Fibroblast of lung (primary cell): ENCODE results near the gene TUBGCP2. TPM values are rescaled to one million over a fixed set of nuclear protein-coding genes. Genes with fewer than 3 reads are reported as not detected.
A peak's percentile ranks its signal among the peaks of the same experiment; 100 is the strongest.
"Not testable (repeated sequence)": the region's sequence is repeated elsewhere in the genome, so short reads cannot be mapped to it uniquely, and the experiment has no call there.

Source experiments
- DNase-seq, 2 donors: peaks; one replicate each; pipeline versions ENCODE4 v3.0.0 to v3.0.0-alpha.2; 2010; ENCODE audit warnings: low read depth in 2 of 2
- H2AFZ ChIP-seq: 2 replicates; pipeline ENCODE4 v1.5.1; 2012; ENCODE audit warnings: low read length, control low read depth, inconsistent platforms
- H3K27ac ChIP-seq: 2 replicates; pipeline ENCODE4 v1.5.1; 2011; ENCODE audit warnings: low read length, control low read depth; ENCODE audit not compliant: insufficient read depth
- H3K27me3 ChIP-seq: 2 replicates; pipeline ENCODE4 v1.5.1; 2011; ENCODE audit warnings: mild to moderate bottlenecking, low read length; ENCODE audit not compliant: control insufficient read depth, insufficient read depth
- H3K36me3 ChIP-seq: 2 replicates; pipeline ENCODE4 v1.5.1; 2011; ENCODE audit warnings: low read length; ENCODE audit not compliant: control insufficient read depth, insufficient read depth
- H3K4me1 ChIP-seq: 2 replicates; pipeline ENCODE4 v1.5.1; 2011; ENCODE audit warnings: low read length; ENCODE audit not compliant: control insufficient read depth, insufficient read depth; ENCODE audit errors: extremely low read depth
- H3K4me2 ChIP-seq: 2 replicates; pipeline ENCODE4 v1.5.1; 2011; ENCODE audit warnings: low read length, control low read depth; ENCODE audit not compliant: insufficient read depth; ENCODE audit errors: extremely low read depth
- H3K4me3 ChIP-seq, 4 experiments: fragments of 200-600 bp in 1 of 4; sonication (generic) in 1 of 4; replicated peaks in 1 of 4; 2 replicates each; pipeline ENCODE4 v1.5.1; 2011 to 2016; ENCODE audit warnings: low read length in 4 of 4, low read depth in 3 of 4, mild to moderate bottlenecking in 3 of 4, control low read depth in 2 of 4, inconsistent platforms in 1 of 4, mixed read lengths in 1 of 4; ENCODE audit not compliant: insufficient read depth in 1 of 4; ENCODE audit errors: control extremely low read depth in 1 of 4
- H3K79me2 ChIP-seq: 2 replicates; pipeline ENCODE4 v1.5.1; 2012; ENCODE audit warnings: mild to moderate bottlenecking, low read length, inconsistent platforms; ENCODE audit not compliant: control insufficient read depth, insufficient read depth
- H3K9ac ChIP-seq: 2 replicates; pipeline ENCODE4 v1.5.1; 2011; ENCODE audit warnings: mild to moderate bottlenecking, low read length, control low read depth; ENCODE audit not compliant: insufficient read depth
- H3K9me3 ChIP-seq: 2 replicates; pipeline ENCODE4 v1.5.1; 2012; ENCODE audit warnings: low read depth, low read length; ENCODE audit not compliant: control insufficient read depth, insufficient read depth
- H4K20me1 ChIP-seq: 2 replicates; pipeline ENCODE4 v1.5.1; 2011; ENCODE audit warnings: low read length; ENCODE audit not compliant: control insufficient read depth, insufficient read depth; ENCODE audit errors: extremely low read depth
- EZH2 ChIP-seq: IDR thresholded peaks from 2 replicates; pipeline ENCODE4 v1.5.1; 2012; ENCODE audit warnings: low read length, control low read depth, mild to moderate bottlenecking; ENCODE audit errors: missing control alignments
- polyA plus RNA-seq, 2 donors: library from polyadenylated mRNA; depleted of rRNA in 1 of 2; stranded (reverse) in 1 of 2; unstranded in 1 of 2; fragments of >200 nt; gene quantifications; 2 replicates each; pipeline ENCODE4 v1.2.1, GENCODE V29; 2011 to 2012; ENCODE audit warnings: missing spikeins in 1 of 2
- total RNA-seq: library from RNA; depleted of rRNA; stranded (reverse); fragments of >200 nt; gene quantifications from 2 replicates; pipeline ENCODE4 v1.2.1, GENCODE V29; 2014
- TF ChIP-seq, protein P1 (sequence below), 2 donors: IDR thresholded peaks in 1 of 2; conservative IDR thresholded peaks in 1 of 2; 1 replicate in 1 of 2; 2 replicates in 1 of 2; pipeline ENCODE4 v1.5.1; 2011 to 2012; ENCODE audit warnings: low read length in 2 of 2, control low read depth in 1 of 2, inconsistent platforms in 1 of 2, low read depth in 1 of 2, mild to moderate bottlenecking in 1 of 2

TUBGCP2 gene
- total and polyA plus RNA-seq, 2 donors (not counting 1 experiment from before 2014, with no cell fraction given): 31.0 to 60.8 TPM

DNA sequence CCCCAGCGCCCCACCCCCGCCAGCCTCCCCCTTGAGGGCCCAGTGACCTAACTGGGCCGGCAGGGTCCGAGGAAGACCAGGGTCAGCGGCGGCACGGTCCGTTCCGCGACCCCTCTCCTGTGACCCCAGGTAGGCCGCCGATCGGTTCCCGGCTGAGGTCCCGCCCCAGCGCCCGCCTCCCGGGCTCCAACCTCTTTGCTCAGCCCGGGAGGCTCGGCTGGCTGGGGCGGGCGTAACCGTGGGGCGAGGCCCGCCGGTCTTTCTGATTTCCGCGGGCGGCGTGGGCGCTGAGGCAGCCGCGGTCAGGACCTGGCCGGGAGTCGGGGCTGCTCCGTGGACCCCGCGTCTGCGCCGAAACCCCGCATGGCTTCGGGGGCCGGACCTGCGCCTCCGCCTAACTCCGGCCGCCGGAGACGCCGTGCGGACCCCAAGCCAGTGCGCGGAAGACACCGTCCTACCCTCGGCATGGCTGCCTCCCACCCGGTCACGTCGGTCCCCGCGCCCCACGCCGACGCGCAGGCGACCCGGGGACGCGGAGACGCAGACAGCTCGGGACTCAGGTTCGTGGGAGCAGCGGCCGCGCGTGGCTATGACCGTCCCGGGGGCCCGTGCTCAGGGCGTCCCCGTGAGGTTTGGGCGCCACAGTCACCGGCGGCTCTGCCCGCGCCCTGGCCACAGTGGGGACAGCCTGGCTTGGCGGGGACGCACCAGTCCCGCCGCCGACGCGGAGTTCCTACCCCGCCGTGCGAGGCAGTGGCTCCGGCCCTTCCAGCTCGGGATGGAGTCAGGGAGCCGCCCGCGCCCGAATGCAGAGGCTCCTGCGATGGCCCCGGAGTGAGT is 72.1 kb downstream of the TUBGCP2 start:
- Histone ChIP-seq H4K20me1 (no peaks in the 10 kb centered on the region), H3K4me3 (no peak overlapping the region), H3K79me2 (no peaks in the 10 kb centered on the region), H3K4me1 (no peaks in the 10 kb centered on the region), H3K36me3 (no peaks in the 10 kb centered on the region), H3K9me3 (no peaks in the 10 kb centered on the region), H2AFZ (no peak overlapping the region), H3K27ac (no peak overlapping the region), H3K27me3 (peaks cover 49% of the 10 kb centered on the region), H3K4me2 (no peak overlapping the region), H3K9ac (no peak overlapping the region)
- peak; percentile 96 for TF ChIP-seq EZH2
- TF ChIP-seq, protein P1, sequence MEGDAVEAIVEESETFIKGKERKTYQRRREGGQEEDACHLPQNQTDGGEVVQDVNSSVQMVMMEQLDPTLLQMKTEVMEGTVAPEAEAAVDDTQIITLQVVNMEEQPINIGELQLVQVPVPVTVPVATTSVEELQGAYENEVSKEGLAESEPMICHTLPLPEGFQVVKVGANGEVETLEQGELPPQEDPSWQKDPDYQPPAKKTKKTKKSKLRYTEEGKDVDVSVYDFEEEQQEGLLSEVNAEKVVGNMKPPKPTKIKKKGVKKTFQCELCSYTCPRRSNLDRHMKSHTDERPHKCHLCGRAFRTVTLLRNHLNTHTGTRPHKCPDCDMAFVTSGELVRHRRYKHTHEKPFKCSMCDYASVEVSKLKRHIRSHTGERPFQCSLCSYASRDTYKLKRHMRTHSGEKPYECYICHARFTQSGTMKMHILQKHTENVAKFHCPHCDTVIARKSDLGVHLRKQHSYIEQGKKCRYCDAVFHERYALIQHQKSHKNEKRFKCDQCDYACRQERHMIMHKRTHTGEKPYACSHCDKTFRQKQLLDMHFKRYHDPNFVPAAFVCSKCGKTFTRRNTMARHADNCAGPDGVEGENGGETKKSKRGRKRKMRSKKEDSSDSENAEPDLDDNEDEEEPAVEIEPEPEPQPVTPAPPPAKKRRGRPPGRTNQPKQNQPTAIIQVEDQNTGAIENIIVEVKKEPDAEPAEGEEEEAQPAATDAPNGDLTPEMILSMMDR (conservative IDR thresholded peaks at IDR 0.05 in 1 of 2, IDR thresholded peaks at IDR 0.05 in 1 of 2; ENCODE audit: low read depth in 1 of 2, low read length in 2 of 2): no peak
- no peak for DNase-seq

DNA sequence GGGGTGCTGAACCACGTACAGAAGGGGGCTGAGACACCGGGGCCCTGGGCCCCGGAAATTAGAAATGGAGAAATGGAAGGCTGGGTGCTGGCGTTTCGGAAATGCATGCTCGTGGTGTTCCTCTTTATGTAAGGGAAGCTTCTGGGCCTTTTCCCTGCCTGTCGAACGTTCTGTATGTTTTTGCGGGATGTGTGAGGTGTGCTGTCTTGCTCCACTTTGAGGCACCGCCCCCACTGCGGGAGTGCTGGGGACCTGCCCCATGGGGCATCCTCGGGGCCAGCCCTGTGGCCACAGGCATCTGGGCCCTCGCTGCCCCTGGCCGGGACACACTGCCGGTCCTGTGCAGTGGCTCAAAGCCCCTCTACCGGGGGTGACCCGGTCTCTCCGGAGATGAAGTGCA is 72.7 kb downstream of the TUBGCP2 start:
- TF ChIP-seq EZH2: peak; percentile 87
- TF ChIP-seq, protein P1 (conservative IDR thresholded peaks at IDR 0.05 in 1 of 2, IDR thresholded peaks at IDR 0.05 in 1 of 2; ENCODE audit: low read depth in 1 of 2, low read length in 2 of 2): no peak
- no peaks in the 10 kb centered on the region for H3K79me2 ChIP-seq
- no peaks in the 10 kb centered on the region for H3K9me3 ChIP-seq
- DNase-seq: no peak
- H3K4me2 ChIP-seq: no peak overlapping the region
- H3K9ac ChIP-seq: no peak overlapping the region
- no peak overlapping the region for H3K4me3 ChIP-seq
- H3K27ac ChIP-seq: no peak overlapping the region
- no peaks in the 10 kb centered on the region for H3K4me1 ChIP-seq
- peaks cover 54% of the 10 kb centered on the region for H3K27me3 ChIP-seq
- no peaks in the 10 kb centered on the region for H4K20me1 ChIP-seq
- H3K36me3 ChIP-seq: no peaks in the 10 kb centered on the region
- H2AFZ ChIP-seq: no peak overlapping the region

DNA sequence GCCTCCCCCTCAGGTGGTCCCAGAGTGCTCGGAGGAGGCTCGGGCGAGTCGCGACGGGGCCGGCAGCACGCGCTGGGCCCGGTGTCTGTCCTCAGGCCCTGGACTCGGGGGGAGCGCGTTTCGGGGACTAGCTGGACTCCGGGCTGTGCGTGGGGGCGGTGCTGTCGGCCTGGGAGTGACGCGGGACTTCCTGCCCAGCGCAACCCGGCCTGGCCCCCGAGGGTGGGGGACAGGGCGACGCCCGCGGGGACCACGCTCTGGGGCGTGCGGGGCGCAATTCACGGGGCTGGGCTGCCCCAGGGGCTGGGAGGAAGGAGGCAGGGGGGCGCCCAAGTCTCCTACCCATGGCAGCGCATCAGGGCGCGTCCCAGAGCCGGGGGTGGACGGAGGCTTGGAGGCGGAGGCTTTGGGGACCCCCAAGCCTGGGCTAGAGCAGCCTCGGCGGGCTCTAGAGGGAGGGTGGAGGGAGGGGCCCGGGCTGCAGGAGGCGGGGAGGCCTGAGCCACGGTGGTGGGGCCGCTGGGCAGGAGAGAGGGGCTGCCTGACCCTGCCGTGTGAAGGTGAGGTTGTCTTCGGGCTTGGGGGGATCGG is 73.3 kb downstream of the TUBGCP2 start:
- H2AFZ ChIP-seq: no peak overlapping the region
- no peaks in the 10 kb centered on the region for H3K4me1 ChIP-seq
- peaks cover 54% of the 10 kb centered on the region for H3K27me3 ChIP-seq
- H3K9ac ChIP-seq: no peak overlapping the region
- no peak overlapping the region for H3K4me3 ChIP-seq
- DNase-seq: no peak
- no peaks in the 10 kb centered on the region for H4K20me1 ChIP-seq
- H3K27ac ChIP-seq: no peak overlapping the region
- H3K36me3 ChIP-seq: no peaks in the 10 kb centered on the region
- H3K4me2 ChIP-seq: no peak overlapping the region
- TF ChIP-seq EZH2: no peak
- TF ChIP-seq, protein P1 (conservative IDR thresholded peaks at IDR 0.05 in 1 of 2, IDR thresholded peaks at IDR 0.05 in 1 of 2; ENCODE audit: low read depth in 1 of 2, low read length in 2 of 2): no peak
- no peaks in the 10 kb centered on the region for H3K79me2 ChIP-seq
- no peaks in the 10 kb centered on the region for H3K9me3 ChIP-seq

DNA sequence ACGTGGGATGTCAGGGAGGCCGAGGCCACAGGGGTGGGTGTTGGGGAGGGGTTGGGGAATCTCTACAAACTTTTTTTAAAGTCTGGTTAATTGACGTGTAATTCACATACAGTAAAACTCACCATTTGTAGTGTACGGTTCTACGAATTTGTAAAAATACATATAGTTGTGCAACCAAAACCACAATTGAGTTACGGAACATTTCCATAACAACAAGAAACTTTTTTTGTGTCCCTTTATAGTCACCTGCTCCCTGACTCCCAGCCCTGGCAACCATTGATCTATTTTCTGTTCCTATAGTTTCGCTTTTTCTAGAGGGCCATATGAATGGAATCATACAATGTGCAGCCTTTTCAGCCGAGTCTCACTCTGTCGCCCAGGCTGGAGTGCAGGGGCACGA is 73.9 kb downstream of the TUBGCP2 start:
- H3K27me3 ChIP-seq: peaks cover 51% of the 10 kb centered on the region
- H3K9me3 ChIP-seq, H2AFZ ChIP-seq, H3K36me3 ChIP-seq, H3K4me3 ChIP-seq, DNase-seq, H3K9ac ChIP-seq, H4K20me1 ChIP-seq, H3K4me1 ChIP-seq, H3K27ac ChIP-seq, H3K4me2 ChIP-seq, H3K79me2 ChIP-seq: not testable (repeated sequence)
